CD4-positive, alpha-beta T cell (primary cell): ENCODE measurements around the gene IRS1. TPM values are rescaled to one million over a fixed set of nuclear protein-coding genes. Genes with fewer than 3 reads are reported as not detected.

ENCODE experiments used
- ATAC-seq: fragments of 200-7000 bp; cut with Tn5 transposase; one replicate; pipeline ENCODE4 v1.10.0; 2022; ENCODE audit warnings: mild to moderate bottlenecking; ENCODE audit not compliant: poor library complexity
- CTCF ChIA-PET: fragments of 350-600 bp; sonication (Branson Sonifier 250); formaldehyde crosslinking; loops from one replicate; lab custom pipeline; 2021; ENCODE audit warnings: antibody characterized with exemption, inconsistent platforms; lab: Charles Lee
- POLR2A ChIA-PET: fragments of 350-600 bp; sonication (Branson Sonifier 250); formaldehyde crosslinking; loops from one replicate; lab custom pipeline; 2021; ENCODE audit warnings: antibody characterized with exemption, inconsistent platforms; lab: Charles Lee
- DNase-seq, 14 experiments: peaks; one replicate each; pipeline ENCODE4 v3.0.0-alpha.2; 2013 to 2020; ENCODE audit warnings: mixed read lengths in 2 of 14
- H3K27ac ChIP-seq, 2 donors: one replicate each; pipeline versions ENCODE4 v1.5.1 to v1.7.0; 2013; ENCODE audit warnings: low read length in 2 of 2, low read depth in 1 of 2, mild to moderate bottlenecking in 1 of 2
- H3K27me3 ChIP-seq, 2 experiments: 1 replicate in 1 of 2; 2 replicates in 1 of 2; pipeline versions ENCODE4 v1.6.1 to v1.7.0; 2013; ENCODE audit warnings: low read length in 2 of 2, control low read depth in 1 of 2, mild to moderate bottlenecking in 1 of 2, moderate library complexity in 1 of 2; ENCODE audit not compliant: insufficient read depth in 2 of 2, control insufficient read depth in 1 of 2
- H3K36me3 ChIP-seq: one replicate; pipeline ENCODE4 v1.6.1; 2013; ENCODE audit warnings: low read length, control low read depth; ENCODE audit not compliant: insufficient read depth
- H3K4me1 ChIP-seq: one replicate; pipeline ENCODE4 v1.6.1; 2013; ENCODE audit warnings: low read length, control low read depth; ENCODE audit not compliant: insufficient read depth
- H3K4me3 ChIP-seq: one replicate; pipeline ENCODE4 v1.5.1; 2013; ENCODE audit warnings: mild to moderate bottlenecking, low read length, moderate library complexity
- H3K9me3 ChIP-seq, 2 experiments: 1 replicate in 1 of 2; 2 replicates in 1 of 2; pipeline versions ENCODE4 v1.6.1 to v1.7.0; 2013; ENCODE audit warnings: low read length in 2 of 2, mild to moderate bottlenecking in 2 of 2, control low read depth in 1 of 2, moderate library complexity in 1 of 2; ENCODE audit not compliant: control insufficient read depth in 1 of 2, insufficient read depth in 1 of 2
- H3K27ac Mint-ChIP-seq: one replicate; pipeline ENCODE4 v1.8.0; 2020; ENCODE audit warnings: mixed read lengths
- H3K27me3 Mint-ChIP-seq: one replicate; pipeline ENCODE4 v1.8.0; 2021; ENCODE audit warnings: mixed read lengths
- H3K36me3 Mint-ChIP-seq: one replicate; pipeline ENCODE4 v1.8.0; 2021; ENCODE audit warnings: low read depth, mixed read lengths
- H3K4me1 Mint-ChIP-seq: one replicate; pipeline ENCODE4 v1.8.0; 2021; ENCODE audit warnings: low read depth, mixed read lengths
- H3K4me3 Mint-ChIP-seq: one replicate; pipeline ENCODE4 v1.8.0; 2020; ENCODE audit warnings: mild to moderate bottlenecking, mixed read lengths
- H3K9me3 Mint-ChIP-seq: one replicate; pipeline ENCODE4 v1.8.0; 2020; ENCODE audit warnings: mixed read lengths
- CTCF ChIP-seq: fragments of 200-600 bp; IDR thresholded peaks from one replicate; pipeline ENCODE4 v1.8.0; 2022; ENCODE audit warnings: antibody characterized with exemption, mild to moderate bottlenecking
- intact Hi-C, 2 experiments: fragments of 100-400 bp; cut with DNase I in 1 of 2; cut with micrococcal nuclease in 1 of 2; formaldehyde crosslinking; loops; one replicate each; pipeline versions ENCODE4 v1.15.1 to v1.9.0; 2023 to 2025; cut with DNase I, micrococcal nuclease
- total RNA-seq, 174 experiments: library from RNA in 2 of 174; stranded (reverse) in 2 of 174; gene quantifications; one replicate each; pipeline ENCODE4 v1.2.3 and lab custom pipeline; 2021 to 2026

Gene IRS1
- total RNA-seq, 2 experiments from 2014 or later: 2.9 TPM

GRCh38 chr2:226730481-226730880 is 69.1 kb downstream of the IRS1 start:
- Histone ChIP-seq H3K27ac (no peak overlapping the region), H3K9me3 (no peaks in the 10 kb centered on the region), H3K4me1 (no peaks in the 10 kb centered on the region), H3K36me3 (no peaks in the 10 kb centered on the region), H3K27me3 (peaks cover 0 to under 1% of the 10 kb centered on the region in 2 experiments), H3K4me3 (no peak overlapping the region)
- DNase-seq: no peak
- H3K27me3 Mint-ChIP-seq: peaks cover 4% of the 10 kb centered on the region
- no peak for TF ChIP-seq CTCF
- no peak overlapping the region for H3K27ac Mint-ChIP-seq
- no peaks in the 10 kb centered on the region for H3K36me3 Mint-ChIP-seq
- ATAC-seq: no peak
- intact Hi-C loops: no loop called here
- H3K4me1 Mint-ChIP-seq: peaks cover 3% of the 10 kb centered on the region
- ChIA-PET POLR2A (interaction anchor here (0.7 kb wide), 1 partner anchor 35 kb away, joined by 4 read pairs; no protein-coding TSS in a partner anchor), CTCF (no interaction called here)
- no peak overlapping the region for H3K4me3 Mint-ChIP-seq
- H3K9me3 Mint-ChIP-seq: no peaks in the 10 kb centered on the region

GRCh38 chr2:226728996-226729395 is 70.6 kb downstream of the IRS1 start:
- POLR2A ChIA-PET: no interaction called here
- no peak for ATAC-seq
- Mint-ChIP-seq H3K27me3 (peaks cover 12% of the 10 kb centered on the region), H3K27ac (no peak overlapping the region), H3K4me1 (peaks cover 4% of the 10 kb centered on the region), H3K4me3 (no peak overlapping the region), H3K36me3 (no peaks in the 10 kb centered on the region), H3K9me3 (no peaks in the 10 kb centered on the region)
- Histone ChIP-seq H3K27me3 (peaks cover 3 to 10% of the 10 kb centered on the region in 2 experiments), H3K36me3 (no peaks in the 10 kb centered on the region), H3K27ac (no peak overlapping the region), H3K4me3 (no peak overlapping the region), H3K9me3 (no peaks in the 10 kb centered on the region), H3K4me1 (no peaks in the 10 kb centered on the region)
- intact Hi-C loops: no loop called here
- TF ChIP-seq CTCF: no peak
- DNase-seq: no peak
- CTCF ChIA-PET: no interaction called here

DNA sequence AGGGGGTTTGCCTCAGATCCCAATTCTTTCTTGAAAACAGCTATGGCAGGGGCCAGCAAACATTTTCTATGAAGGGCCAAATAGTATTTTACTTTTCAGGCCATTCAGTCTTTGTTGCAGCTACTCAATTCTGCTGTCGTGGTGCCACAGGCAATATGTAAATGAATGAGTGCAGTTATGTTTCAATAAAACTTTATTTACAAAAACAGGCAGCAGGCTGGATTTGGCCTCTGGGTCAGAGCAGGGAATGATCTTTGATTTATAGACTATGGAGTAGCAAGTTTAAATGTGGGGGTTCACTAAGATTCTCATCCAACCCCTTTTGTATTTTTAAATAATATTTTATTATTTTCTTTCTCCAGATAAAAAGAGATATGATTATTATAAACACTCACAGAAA is 72.4 kb downstream of the IRS1 start:
- Mint-ChIP-seq H3K4me3 (no peak overlapping the region), H3K4me1 (peaks cover 4% of the 10 kb centered on the region), H3K36me3 (no peaks in the 10 kb centered on the region), H3K27me3 (peaks cover 18% of the 10 kb centered on the region), H3K27ac (no peak overlapping the region), H3K9me3 (no peaks in the 10 kb centered on the region)
- Histone ChIP-seq H3K27me3 (peaks cover 3 to 10% of the 10 kb centered on the region in 2 experiments), H3K36me3 (no peaks in the 10 kb centered on the region), H3K4me3 (no peak overlapping the region), H3K27ac (no peak overlapping the region), H3K9me3 (no peaks in the 10 kb centered on the region), H3K4me1 (no peaks in the 10 kb centered on the region)
- CTCF ChIA-PET: no interaction called here
- ATAC-seq (no peak), DNase-seq (no peak)
- no peak for TF ChIP-seq CTCF
- intact Hi-C loops: no loop called here
- POLR2A ChIA-PET: no interaction called here
